ENCODE measurements around the gene RREB1.

GRCh38 chr6:7110092-7110792 is 2.5 kb downstream of the RREB1 start:
- TF ChIP-seq CTCF (conservative IDR thresholded peaks at IDR 0.05; ENCODE audit: low read depth in 2 of 2) (no peak), POLR2AphosphoS5 (IDR thresholded peaks at IDR 0.05; ENCODE audit: low read depth) (no peak), EZH2 (IDR thresholded peaks at IDR 0.05; ENCODE audit: low read depth, unreplicated experiment) (no peak), JUNB (IDR thresholded peaks at IDR 0.05; ENCODE audit: unreplicated experiment) (no peak), EZH2phosphoT487 (IDR thresholded peaks at IDR 0.05; ENCODE audit: unreplicated experiment) (no peak), NANOG (IDR thresholded peaks at IDR 0.05; ENCODE audit: borderline replicate concordance) (peak; percentile 57; the same call in 1 of the 2 replicates), ZNF331 (CRISPR knock-in tag; IDR thresholded peaks at IDR 0.05; ENCODE audit: low read depth) (no peak), REST (IDR thresholded peaks at IDR 0.05; ENCODE audit: unreplicated experiment) (no peak), CREB1 (CRISPR knock-in tag; IDR thresholded peaks at IDR 0.05; ENCODE audit: low read depth) (no peak), ZNF114 (CRISPR knock-in tag; IDR thresholded peaks at IDR 0.05) (no peak), STAT1 (IDR thresholded peaks at IDR 0.05; ENCODE audit: unreplicated experiment) (no peak), ETS1 (IDR thresholded peaks at IDR 0.05) (no peak), ZNF462 (CRISPR knock-in tag; IDR thresholded peaks at IDR 0.05) (no peak)

Data from GM23338 (cell line).